ENCODE results near the gene NKX3-2.

Gene NKX3-2

DNA sequence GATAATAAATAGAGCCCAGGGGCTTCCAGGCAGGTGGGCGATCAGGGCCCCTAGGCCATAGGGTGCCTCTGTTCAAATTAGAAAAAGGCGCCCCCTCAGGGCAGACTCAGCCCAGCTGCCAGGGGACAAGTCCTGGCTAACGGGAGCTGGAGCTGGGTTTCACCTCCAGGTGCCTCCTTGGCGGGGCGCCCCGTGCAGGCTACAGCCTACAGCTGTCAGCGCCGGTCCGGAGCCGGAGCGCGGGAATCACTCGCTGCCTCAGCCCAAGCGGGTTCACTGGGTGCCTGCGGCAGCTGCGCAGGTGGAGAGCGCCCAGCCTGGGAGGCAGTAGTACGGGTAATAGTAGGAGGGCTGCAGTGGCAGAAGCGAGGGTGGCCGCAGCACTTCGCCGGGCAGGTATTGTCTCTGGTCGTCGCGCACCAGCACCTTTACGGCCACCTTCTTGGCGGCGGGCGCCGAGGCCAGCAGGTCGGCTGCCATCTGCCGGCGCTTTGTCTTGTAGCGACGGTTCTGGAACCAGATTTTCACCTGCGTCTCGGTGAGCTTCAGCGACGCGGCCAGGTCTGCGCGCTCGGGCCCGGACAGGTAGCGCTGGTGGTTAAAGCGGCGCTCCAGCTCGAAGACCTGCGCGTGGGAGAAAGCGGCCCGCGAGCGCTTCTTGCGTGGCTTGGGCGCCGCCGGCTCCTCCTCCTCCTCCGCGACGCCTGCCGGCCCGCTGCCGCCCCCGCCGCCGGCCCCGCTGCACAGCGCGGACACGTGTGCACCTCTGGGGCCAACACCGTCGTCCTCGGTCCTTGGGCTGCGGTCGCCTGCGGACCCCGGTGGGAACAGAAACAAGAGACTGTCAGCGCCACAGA, 2.4 kb downstream of the NKX3-2 start:
- no peak overlapping the region for H3K27ac Mint-ChIP-seq
- H3K27me3 Mint-ChIP-seq = peaks cover 75 to 95% of the 10 kb centered on the region in 2 donors
- H3K4me1 Mint-ChIP-seq (ENCODE audit: low read depth in 2 of 2) = peaks cover 27 to 31% of the 10 kb centered on the region in 2 donors
- peaks cover 28% of the 10 kb centered on the region for H3K36me3 Mint-ChIP-seq (ENCODE audit: insufficient read depth)
- H3K9me3 Mint-ChIP-seq = peaks cover 3 to 11% of the 10 kb centered on the region in 2 donors
- peak; percentile 11 for ATAC-seq (replicated peaks)
- no peak for DNase-seq
- peak overlapping the region in 1 of 2 donors; percentile 51 for H3K4me3 Mint-ChIP-seq

DNA sequence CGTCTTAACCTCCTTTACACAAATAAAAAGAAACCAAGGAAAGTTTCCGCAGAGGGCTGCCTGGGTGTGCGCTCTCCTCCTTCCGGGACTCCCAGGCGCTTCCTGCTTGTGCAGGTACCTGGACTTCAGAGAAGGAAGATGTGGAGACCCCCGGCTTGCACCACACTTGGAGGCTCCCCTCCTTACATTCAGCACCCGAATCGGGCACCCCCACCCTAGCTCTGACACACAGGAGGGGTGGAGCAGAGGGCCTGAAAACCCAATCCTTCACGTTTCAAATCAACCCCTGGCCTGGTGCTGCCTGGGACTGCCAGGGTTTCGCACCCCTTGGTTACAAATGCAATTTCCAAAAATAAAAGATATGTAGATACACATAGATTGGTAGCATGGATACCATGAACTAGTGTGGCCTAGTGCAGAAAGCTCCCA, 3.1 kb downstream of the NKX3-2 start:
- Mint-ChIP-seq H3K27ac (no peak overlapping the region), H3K4me3 (peak overlapping the region in 1 of 2 donors; percentile 51)

DNA sequence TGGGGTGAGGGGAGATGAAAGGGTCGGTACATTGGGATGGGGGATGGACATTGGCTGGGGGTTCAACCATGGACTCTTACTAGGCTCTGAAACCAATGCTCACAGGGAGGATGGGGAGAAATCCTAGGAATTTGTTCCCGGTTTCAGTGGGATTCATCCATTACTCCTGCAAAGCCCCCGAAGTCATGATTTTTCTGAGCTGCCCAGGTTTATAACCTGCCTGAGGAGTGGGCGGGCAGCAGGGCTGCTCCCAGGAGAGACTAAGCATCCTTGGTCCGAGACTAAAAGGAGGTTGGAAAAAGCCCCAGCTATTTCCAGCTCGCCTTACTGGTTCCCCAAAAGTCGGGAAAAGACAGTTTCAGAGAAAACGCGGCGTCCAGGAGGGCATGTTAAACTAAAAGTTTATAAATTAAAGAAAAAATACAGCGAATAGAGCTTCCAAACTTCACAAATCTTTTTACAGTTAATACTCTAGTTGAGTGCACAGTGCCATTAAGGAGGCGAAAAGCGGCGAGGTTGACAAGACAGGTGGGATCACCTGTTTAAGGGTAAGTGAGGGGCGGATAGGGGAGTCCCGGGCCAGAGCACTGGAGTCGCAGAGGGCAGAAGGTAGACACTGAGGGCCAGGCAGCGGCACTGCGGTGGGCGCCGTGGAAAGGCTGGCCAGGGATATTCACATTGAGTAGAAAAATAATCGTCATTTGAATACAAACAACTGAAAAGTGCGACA, 3.7 kb downstream of the NKX3-2 start:
- H3K4me1 Mint-ChIP-seq (ENCODE audit: low read depth in 2 of 2) = peaks cover 21 to 23% of the 10 kb centered on the region in 2 donors
- peaks cover 3 to 11% of the 10 kb centered on the region in 2 donors for H3K9me3 Mint-ChIP-seq
- H3K27me3 Mint-ChIP-seq = peaks cover 65 to 95% of the 10 kb centered on the region in 2 donors
- ATAC-seq (replicated peaks) (no peak), DNase-seq (no peak)
- no peak overlapping the region for H3K27ac Mint-ChIP-seq
- H3K4me3 Mint-ChIP-seq = peak overlapping the region in 1 of 2 donors; percentile 51
- peaks cover 34% of the 10 kb centered on the region for H3K36me3 Mint-ChIP-seq (ENCODE audit: insufficient read depth)

More for the DNA sequence above, 3.1 kb downstream of the NKX3-2 start:
- ATAC-seq (replicated peaks) = no peak
- DNase-seq = no peak
- Mint-ChIP-seq H3K9me3 (peaks cover 3 to 11% of the 10 kb centered on the region in 2 donors), H3K27me3 (peaks cover 68 to 95% of the 10 kb centered on the region in 2 donors), H3K4me1 (ENCODE audit: low read depth in 2 of 2) (peaks cover 21 to 24% of the 10 kb centered on the region in 2 donors), H3K36me3 (ENCODE audit: insufficient read depth) (peaks cover 31% of the 10 kb centered on the region)

DNA sequence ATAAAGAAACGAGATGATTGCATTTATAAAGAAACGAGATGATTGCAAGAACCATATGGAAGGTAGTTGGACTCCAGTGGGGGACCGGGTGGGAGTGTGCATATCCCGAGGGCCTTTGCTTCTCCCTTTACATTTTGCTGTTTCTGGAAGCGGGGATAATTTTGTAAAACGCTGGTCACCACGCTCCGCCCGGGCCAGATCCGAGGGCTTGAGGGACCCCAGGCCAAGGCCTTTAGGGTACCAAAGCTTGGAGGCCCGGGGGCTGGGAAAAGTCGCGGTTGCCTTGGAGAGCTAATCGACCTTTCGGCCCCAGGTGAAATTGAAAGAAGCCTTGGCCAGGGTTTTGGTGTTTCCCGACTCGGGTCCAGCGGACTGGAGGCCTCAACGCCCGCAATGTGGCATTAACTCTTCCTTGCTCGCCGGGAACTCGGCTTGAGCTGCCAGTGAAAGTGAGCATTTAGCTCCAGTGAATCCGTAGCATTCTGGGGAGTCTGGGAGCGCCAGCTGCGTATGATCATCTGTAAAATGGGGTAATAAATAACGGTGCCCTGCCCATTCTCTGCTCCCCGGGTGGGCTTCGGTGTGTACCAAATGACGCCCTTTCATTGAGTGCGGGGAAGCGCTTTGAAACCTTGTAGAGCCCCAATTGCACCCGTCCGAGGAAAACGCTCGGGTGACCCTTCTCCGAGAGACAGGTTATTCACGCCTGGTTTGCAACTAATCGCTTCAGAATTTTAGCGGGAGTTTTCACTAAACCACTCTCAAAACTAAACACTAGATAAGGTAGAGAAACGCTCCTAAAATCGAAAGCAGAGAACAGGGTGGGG, 4.5 kb downstream of the NKX3-2 start:
- no peak overlapping the region for H3K4me3 Mint-ChIP-seq

DNA sequence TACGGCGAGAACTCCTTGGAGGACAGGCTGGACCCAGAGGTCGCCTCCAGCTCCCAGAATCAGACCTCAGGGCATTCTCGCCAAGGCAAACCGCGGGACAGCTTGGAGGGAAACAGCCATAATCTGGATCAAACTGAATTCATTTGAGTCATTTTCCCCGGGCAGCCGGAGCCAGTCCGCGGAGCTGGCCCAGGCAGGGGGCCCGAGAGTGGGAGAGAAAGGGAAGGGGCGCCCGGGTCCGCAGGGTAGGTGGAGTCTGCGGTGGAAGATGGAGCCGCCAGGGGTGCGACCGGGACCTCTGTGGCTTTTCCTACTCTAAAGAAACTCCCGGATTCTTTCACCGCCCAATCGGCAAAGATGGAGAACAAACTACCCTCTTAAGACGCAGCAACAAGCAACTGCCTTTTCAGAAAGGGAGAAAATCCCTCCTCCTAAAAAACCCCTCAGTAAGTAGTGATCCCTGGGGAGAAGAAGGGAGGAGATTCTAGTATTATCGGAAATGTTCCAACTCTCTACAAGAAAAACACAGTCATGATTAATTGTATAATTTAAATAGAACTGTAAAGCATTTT, 5.2 kb downstream of the NKX3-2 start:
- Mint-ChIP-seq H3K27ac (peak overlapping the region in 1 of 2 donors; percentile 72), H3K4me1 (ENCODE audit: low read depth in 2 of 2) (peaks cover 18% of the 10 kb centered on the region in 2 donors), H3K9me3 (peaks cover 3 to 11% of the 10 kb centered on the region in 2 donors), H3K4me3 (no peak overlapping the region), H3K36me3 (ENCODE audit: insufficient read depth) (peaks cover 40% of the 10 kb centered on the region), H3K27me3 (peaks cover 70 to 98% of the 10 kb centered on the region in 2 donors)
- DNase-seq (no peak), ATAC-seq (replicated peaks) (no peak)

More for the DNA sequence above, 4.5 kb downstream of the NKX3-2 start:
- Mint-ChIP-seq H3K27me3 (peaks cover 65 to 95% of the 10 kb centered on the region in 2 donors), H3K27ac (no peak overlapping the region), H3K4me1 (ENCODE audit: low read depth in 2 of 2) (peaks cover 17 to 18% of the 10 kb centered on the region in 2 donors), H3K9me3 (peaks cover 3 to 11% of the 10 kb centered on the region in 2 donors), H3K36me3 (ENCODE audit: insufficient read depth) (peaks cover 40% of the 10 kb centered on the region)
- DNase-seq (no peak), ATAC-seq (replicated peaks) (no peak)

DNA sequence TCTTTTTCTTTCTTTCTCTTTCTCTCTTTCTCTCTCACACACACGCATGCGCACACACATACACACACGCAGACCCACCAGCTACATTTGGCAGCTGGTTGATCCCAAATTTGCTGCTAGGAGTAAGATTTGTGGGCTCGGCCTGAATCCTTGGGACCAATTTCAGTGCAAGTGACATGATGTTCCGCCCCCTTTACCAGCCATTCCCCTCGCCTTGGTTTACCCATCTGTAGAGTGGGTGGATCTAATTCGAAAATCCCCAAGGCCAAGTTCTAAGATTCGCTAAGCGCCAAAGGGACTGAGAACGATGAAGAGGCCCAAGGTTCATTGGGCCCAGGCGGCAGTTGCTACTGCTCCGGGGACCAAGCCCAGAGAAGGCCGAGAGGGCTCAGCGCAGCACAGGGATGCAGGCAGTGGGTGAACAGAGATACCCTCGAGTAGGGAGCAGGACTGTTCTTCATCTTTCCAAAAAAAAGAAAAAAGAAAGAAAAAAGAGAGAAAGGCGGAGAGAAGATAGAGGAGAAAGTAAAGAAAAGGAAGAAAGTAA, 5.8 kb downstream of the NKX3-2 start:
- Mint-ChIP-seq H3K9me3 (peaks cover 3 to 11% of the 10 kb centered on the region in 2 donors), H3K36me3 (ENCODE audit: insufficient read depth) (peaks cover 40% of the 10 kb centered on the region), H3K27me3 (peaks cover 76 to 100% of the 10 kb centered on the region in 2 donors), H3K4me1 (ENCODE audit: low read depth in 2 of 2) (peaks cover 18 to 22% of the 10 kb centered on the region in 2 donors), H3K27ac (peak overlapping the region in 1 of 2 donors; percentile 72), H3K4me3 (peak overlapping the region in 1 of 2 donors; percentile 22)
- DNase-seq (no peak), ATAC-seq (replicated peaks) (no peak)

DNA sequence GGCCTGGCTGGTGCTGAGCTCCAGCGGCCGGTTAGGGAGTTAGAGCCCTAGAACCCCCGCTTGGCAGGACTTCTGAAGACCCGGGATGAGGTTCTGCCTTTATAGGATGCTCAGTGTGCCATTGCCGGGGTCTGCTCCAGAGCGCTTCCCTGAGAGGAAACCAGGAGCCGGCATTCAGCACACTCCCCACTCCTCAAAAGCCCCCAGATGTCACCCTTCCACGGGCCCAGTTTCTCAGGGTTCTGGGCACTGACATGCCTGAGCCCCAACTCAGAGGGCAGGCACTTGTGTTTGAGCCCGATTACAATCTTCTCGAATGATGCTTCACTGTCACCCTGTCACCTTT, 6.5 kb downstream of the NKX3-2 start:
- H3K27ac Mint-ChIP-seq = peak overlapping the region in 1 of 2 donors; percentile 49
- peaks cover 74 to 100% of the 10 kb centered on the region in 2 donors for H3K27me3 Mint-ChIP-seq
- H3K36me3 Mint-ChIP-seq (ENCODE audit: insufficient read depth) = peaks cover 36% of the 10 kb centered on the region
- DNase-seq = no peak
- peaks cover 3 to 11% of the 10 kb centered on the region in 2 donors for H3K9me3 Mint-ChIP-seq
- peak overlapping the region in 1 of 2 donors; percentile 6 for H3K4me3 Mint-ChIP-seq
- no peak for ATAC-seq (replicated peaks)
- peaks cover 18 to 19% of the 10 kb centered on the region in 2 donors for H3K4me1 Mint-ChIP-seq (ENCODE audit: low read depth in 2 of 2)

DNA sequence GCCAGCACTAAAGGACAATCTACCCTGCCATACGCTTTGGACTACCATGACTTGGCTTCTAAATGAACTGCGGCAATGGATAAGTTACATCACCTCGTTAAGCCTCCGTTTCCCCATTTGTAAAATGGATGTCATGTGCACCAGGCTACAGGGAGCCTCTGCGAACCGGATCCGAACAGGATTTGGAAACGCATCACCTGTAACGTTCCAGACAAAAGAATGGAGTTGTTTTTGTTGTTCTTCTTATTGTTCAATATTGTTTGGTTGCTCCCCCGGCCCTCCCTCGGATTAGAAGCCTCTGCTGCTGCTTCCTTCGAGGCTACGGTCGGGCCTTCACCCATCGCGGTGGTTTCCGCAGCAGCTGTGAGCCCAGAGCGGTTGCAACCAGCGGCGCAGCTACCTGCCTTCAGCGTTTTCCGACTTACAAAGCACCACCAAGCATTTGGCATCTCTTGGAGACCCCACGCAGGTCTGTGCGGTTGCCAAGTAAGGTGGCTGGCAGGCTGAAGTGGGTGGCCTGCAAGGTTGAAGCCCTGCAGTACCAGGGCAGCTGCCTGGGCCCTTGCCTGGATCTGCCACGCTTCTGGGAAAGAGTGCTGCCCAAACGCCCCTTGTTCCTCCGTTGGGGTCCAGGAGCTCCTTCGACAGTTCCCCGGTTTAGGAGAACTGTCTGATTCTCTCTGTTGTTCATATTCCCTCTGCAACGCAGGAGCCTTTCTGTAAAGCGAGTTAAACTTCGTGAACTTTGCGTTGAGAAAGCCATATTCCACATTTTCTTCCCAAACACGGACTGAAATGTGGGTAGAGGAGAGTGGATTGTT, 7.1 kb downstream of the NKX3-2 start:
- peaks cover 36% of the 10 kb centered on the region for H3K36me3 Mint-ChIP-seq (ENCODE audit: insufficient read depth)
- H3K27ac Mint-ChIP-seq = peak overlapping the region in 1 of 2 donors; percentile 49
- H3K9me3 Mint-ChIP-seq = peaks cover 3 to 11% of the 10 kb centered on the region in 2 donors
- no peak overlapping the region for H3K4me3 Mint-ChIP-seq
- DNase-seq = no peak
- H3K27me3 Mint-ChIP-seq = peaks cover 75 to 100% of the 10 kb centered on the region in 2 donors
- peaks cover 17 to 18% of the 10 kb centered on the region in 2 donors for H3K4me1 Mint-ChIP-seq (ENCODE audit: low read depth in 2 of 2)
- ATAC-seq (replicated peaks) = peak; percentile 33

DNA sequence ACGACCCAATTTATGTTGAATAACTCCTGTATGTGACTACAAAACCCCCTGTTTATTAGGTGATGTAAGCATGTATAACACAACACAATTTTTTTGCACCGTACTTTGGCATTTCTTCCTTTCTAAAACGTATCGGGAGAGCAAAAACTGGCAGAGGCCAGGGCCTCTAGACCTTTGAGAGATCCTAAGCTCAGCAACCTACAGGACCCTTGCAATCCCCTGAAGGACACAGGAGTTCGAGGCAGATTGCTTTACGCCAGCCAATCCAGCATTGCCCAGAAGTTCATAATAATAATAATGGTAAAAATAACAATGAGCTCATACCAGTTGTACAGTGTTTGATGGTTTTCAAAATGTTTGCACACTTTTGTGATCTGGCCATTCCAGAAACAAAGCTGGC, 7.7 kb downstream of the NKX3-2 start:
- H3K27me3 Mint-ChIP-seq = peaks cover 76 to 100% of the 10 kb centered on the region in 2 donors
- no peak overlapping the region for H3K4me3 Mint-ChIP-seq
- no peak overlapping the region for H3K27ac Mint-ChIP-seq
- H3K36me3 Mint-ChIP-seq (ENCODE audit: insufficient read depth) = peaks cover 35% of the 10 kb centered on the region
- H3K4me1 Mint-ChIP-seq (ENCODE audit: low read depth in 2 of 2) = peaks cover 14 to 19% of the 10 kb centered on the region in 2 donors
- no peak for ATAC-seq (replicated peaks)
- DNase-seq = no peak
- peaks cover 3 to 11% of the 10 kb centered on the region in 2 donors for H3K9me3 Mint-ChIP-seq

DNA sequence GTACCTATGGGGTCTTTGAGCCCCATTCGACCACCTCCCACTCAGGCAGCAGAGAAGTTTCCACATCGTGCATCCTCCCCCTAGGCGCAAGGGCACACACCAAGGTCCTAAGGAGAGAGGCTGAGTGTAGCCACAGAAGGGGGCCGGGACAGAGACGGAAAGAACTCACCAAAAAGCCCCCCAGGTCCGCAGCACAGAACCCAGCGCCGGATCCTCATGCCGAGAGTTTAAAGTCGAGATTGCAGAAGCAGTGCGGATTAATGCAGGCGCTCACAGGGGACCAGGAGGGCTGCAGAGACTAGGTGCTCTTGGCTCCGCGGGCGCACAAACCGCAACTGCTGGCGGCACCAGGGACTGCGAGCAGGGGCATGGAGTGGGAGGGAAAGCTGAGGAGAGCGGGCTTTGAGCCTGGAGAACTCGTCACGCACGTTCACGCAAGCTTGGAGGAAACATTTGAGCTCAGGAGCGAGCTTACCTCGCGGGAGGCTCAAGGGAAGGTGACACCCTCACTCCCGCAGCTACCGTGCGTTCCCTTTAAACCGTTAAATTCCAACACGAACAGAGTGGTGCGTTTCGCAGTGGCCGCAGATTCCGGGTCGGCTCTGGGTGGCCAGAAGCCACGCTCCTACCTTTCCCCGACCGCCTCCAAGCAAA, 8.5 kb downstream of the NKX3-2 start:
- Mint-ChIP-seq H3K9me3 (peaks cover 3 to 11% of the 10 kb centered on the region in 2 donors), H3K27ac (peak overlapping the region in 1 of 2 donors; percentile 41), H3K4me3 (no peak overlapping the region), H3K36me3 (ENCODE audit: insufficient read depth) (peaks cover 37% of the 10 kb centered on the region), H3K4me1 (ENCODE audit: low read depth in 2 of 2) (peaks cover 16 to 23% of the 10 kb centered on the region in 2 donors), H3K27me3 (peaks cover 76 to 100% of the 10 kb centered on the region in 2 donors)
- no peak for ATAC-seq (replicated peaks)
- DNase-seq = no peak

DNA sequence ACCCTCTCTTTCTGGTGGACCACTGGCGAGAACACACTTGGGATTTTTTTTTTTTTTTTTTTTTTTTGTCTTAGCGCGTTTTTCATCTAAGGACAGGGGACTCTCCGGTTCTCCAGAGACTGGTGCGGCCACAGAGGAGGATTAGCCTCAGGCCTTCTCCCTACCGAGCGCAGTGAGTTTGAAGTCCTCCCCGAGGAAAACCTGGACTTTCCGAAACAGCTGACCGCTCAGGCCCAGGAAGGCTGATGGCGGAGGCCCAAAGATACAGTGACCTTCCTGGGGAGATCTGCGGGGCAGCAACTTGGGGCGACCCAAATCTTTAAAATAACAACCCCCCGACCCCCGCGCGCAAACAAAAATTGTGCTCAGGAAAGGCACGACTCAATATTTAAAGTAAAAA, 9.2 kb downstream of the NKX3-2 start:
- Mint-ChIP-seq H3K4me1 (ENCODE audit: low read depth in 2 of 2) (peaks cover 16 to 22% of the 10 kb centered on the region in 2 donors), H3K4me3 (no peak overlapping the region), H3K36me3 (ENCODE audit: insufficient read depth) (peaks cover 37% of the 10 kb centered on the region), H3K9me3 (peaks cover 3 to 11% of the 10 kb centered on the region in 2 donors), H3K27ac (peak overlapping the region in 1 of 2 donors; percentile 41), H3K27me3 (peaks cover 76 to 100% of the 10 kb centered on the region in 2 donors)
- DNase-seq (no peak), ATAC-seq (replicated peaks) (no peak)
